ENCODE measurements around the gene ROPN1B.

DNA sequence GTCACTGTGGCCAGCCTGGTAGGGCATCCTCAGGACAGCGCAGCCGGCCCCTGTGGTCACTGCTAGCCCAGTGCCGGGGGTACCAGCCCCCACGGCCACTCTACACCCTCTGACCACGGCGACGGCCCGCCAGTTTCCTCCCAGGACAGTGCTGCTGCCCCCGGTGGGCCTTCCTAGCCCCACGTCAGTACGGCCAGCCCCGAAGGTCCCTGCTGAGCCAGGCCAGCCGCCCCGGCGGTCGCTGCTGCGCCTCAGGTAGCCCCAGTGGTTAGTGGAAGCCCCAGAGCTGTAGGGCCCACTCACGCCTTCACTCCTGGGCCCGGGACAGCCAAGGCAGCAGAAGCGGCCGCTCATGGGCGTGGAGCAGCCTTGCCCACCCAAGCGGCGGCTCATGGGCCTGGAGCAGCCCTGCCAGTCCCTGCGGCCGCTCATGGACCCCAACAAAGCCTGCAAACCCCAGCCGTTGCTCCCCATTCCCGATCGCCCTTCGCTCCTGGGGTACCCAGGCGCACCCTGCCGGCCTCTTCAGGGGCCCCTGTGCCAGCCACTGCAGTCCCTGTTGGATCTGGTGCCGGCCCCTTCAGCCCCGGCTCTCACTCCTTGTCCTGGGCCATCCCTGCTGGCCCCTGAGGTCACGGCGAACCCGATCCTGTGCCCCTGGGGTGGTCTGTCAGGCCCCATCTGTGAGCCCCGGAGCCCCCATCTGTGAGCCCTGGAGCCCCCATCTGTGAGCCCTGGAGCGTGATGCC lies 9.5 kb upstream of the ROPN1B start:
- TF ChIP-seq POLR2A (IDR thresholded peaks at IDR 0.05), result no peak
- TF ChIP-seq, protein P1, sequence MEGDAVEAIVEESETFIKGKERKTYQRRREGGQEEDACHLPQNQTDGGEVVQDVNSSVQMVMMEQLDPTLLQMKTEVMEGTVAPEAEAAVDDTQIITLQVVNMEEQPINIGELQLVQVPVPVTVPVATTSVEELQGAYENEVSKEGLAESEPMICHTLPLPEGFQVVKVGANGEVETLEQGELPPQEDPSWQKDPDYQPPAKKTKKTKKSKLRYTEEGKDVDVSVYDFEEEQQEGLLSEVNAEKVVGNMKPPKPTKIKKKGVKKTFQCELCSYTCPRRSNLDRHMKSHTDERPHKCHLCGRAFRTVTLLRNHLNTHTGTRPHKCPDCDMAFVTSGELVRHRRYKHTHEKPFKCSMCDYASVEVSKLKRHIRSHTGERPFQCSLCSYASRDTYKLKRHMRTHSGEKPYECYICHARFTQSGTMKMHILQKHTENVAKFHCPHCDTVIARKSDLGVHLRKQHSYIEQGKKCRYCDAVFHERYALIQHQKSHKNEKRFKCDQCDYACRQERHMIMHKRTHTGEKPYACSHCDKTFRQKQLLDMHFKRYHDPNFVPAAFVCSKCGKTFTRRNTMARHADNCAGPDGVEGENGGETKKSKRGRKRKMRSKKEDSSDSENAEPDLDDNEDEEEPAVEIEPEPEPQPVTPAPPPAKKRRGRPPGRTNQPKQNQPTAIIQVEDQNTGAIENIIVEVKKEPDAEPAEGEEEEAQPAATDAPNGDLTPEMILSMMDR (IDR thresholded peaks at IDR 0.05 in 8 of 11, conservative IDR thresholded peaks at IDR 0.05 in 3 of 11), result no peak
